OCI-LY7 (cell line): Measurements from ENCODE around the gene EXT2. TPM values are rescaled to one million over a fixed set of nuclear protein-coding genes. Genes with fewer than 3 reads are reported as not detected.

ENCODE experiments used
- BruUV-seq: library from RNA; stranded (reverse); fragments of 400-500 nt; replicated peaks from 2 replicates; lab custom pipeline; 2021; lab: Mats Ljungman, UMichigan
- CTCF ChIA-PET: fragments of 300-600 bp; sonication (Branson Sonifier 250); formaldehyde crosslinking; loops from one replicate; lab custom pipeline; 2022; ENCODE audit warnings: antibody characterized with exemption; ENCODE audit not compliant: unreplicated experiment; lab: Charles Lee
- POLR2A ChIA-PET: fragments of 300-600 bp; sonication (Branson Sonifier 250); formaldehyde crosslinking; loops from one replicate; lab custom pipeline; 2022; ENCODE audit warnings: antibody characterized with exemption; lab: Charles Lee
- DNase-seq: peaks from one replicate; pipeline ENCODE4 v3.0.0-alpha.2; 2015; ENCODE audit warnings: low spot score
- H2AFZ ChIP-seq: fragments of 200-600 bp; sonication (generic), shearing (Covaris generic); 2 replicates; pipeline ENCODE4 v1.6.1; 2014; ENCODE audit warnings: mild to moderate bottlenecking, antibody characterized with exemption, low read length, moderate library complexity
- H3K27ac ChIP-seq: fragments of 200-600 bp; sonication (generic); 2 replicates; pipeline ENCODE4 v1.5.1; 2014; ENCODE audit warnings: mixed run types, low read depth, mild to moderate bottlenecking, moderate library complexity, low read length, inconsistent platforms; ENCODE audit not compliant: poor library complexity, severe bottlenecking
- H3K36me3 ChIP-seq: fragments of 200-600 bp; sonication (generic); 2 replicates; pipeline ENCODE4 v1.6.1; 2014; ENCODE audit warnings: mild to moderate bottlenecking, antibody characterized with exemption, low read length, moderate library complexity, mixed read lengths; ENCODE audit not compliant: insufficient read depth
- H3K4me1 ChIP-seq: fragments of 200-600 bp; sonication (generic); 2 replicates; pipeline ENCODE4 v1.5.1; 2014; ENCODE audit warnings: mild to moderate bottlenecking, low read length; ENCODE audit not compliant: insufficient read depth, poor library complexity, severe bottlenecking
- H3K4me2 ChIP-seq: fragments of 200-600 bp; sonication (generic); 2 replicates; pipeline ENCODE4 v1.6.1; 2014; ENCODE audit warnings: mild to moderate bottlenecking, low read length
- H3K4me3 ChIP-seq: fragments of 200-600 bp; sonication (generic); 2 replicates; pipeline ENCODE4 v1.5.1; 2014; ENCODE audit warnings: mild to moderate bottlenecking, low read depth, low read length; ENCODE audit not compliant: poor library complexity, severe bottlenecking
- H3K79me2 ChIP-seq: fragments of 200-600 bp; sonication (generic); 2 replicates; pipeline ENCODE4 v1.6.1; 2016; ENCODE audit warnings: low read depth, mild to moderate bottlenecking, low read length, moderate library complexity, mixed read lengths; ENCODE audit not compliant: insufficient read depth
- H3K9me2 ChIP-seq: fragments of 200-600 bp; sonication (generic); 2 replicates; pipeline ENCODE4 v1.6.1; 2016; ENCODE audit warnings: mild to moderate bottlenecking, low read length, mixed read lengths; ENCODE audit not compliant: insufficient read depth
- H3K9me3 ChIP-seq: fragments of 200-600 bp; sonication (generic); 2 replicates; pipeline ENCODE4 v1.6.1; 2014; ENCODE audit warnings: mild to moderate bottlenecking, mixed run types, low read length, mixed read lengths
- H4K20me1 ChIP-seq: fragments of 200-600 bp; sonication (generic); 2 replicates; pipeline ENCODE4 v1.6.1; 2014; ENCODE audit warnings: mild to moderate bottlenecking, antibody characterized with exemption, low read length, moderate library complexity, mixed read lengths; ENCODE audit not compliant: insufficient read depth
- CTCF ChIP-seq: fragments of 200-600 bp; sonication (generic); conservative IDR thresholded peaks from 2 replicates; pipeline ENCODE4 v1.5.1; 2014; ENCODE audit warnings: mild to moderate bottlenecking, antibody characterized with exemption, low read length, moderate library complexity, mixed read lengths
- EZH2phosphoT487 ChIP-seq: fragments of 200-600 bp; sonication (generic); IDR thresholded peaks from 2 replicates; pipeline ENCODE4 v1.6.1; 2018; ENCODE audit warnings: low read depth, borderline replicate concordance, mild to moderate bottlenecking, mixed run types, antibody characterized with exemption, low read length, moderate library complexity, mixed read lengths
- intact Hi-C: fragments of 100-400 bp; cut with micrococcal nuclease; formaldehyde crosslinking; loops from one replicate; pipeline ENCODE4 v1.10.0; 2022; ENCODE audit not compliant: unreplicated experiment
- total RNA-seq, 2 experiments: library from RNA; depleted of rRNA in 1 of 2; stranded (reverse); fragments of >200 nt in 1 of 2; shearing (Covaris generic) in 1 of 2; gene quantifications; 2 replicates each; pipeline ENCODE4 v1.2.3, GENCODE V29; 2014 to 2022

The EXT2 gene
- total RNA-seq, 2 experiments from 2014 or later, result 22.3 to 31.8 TPM

DNA sequence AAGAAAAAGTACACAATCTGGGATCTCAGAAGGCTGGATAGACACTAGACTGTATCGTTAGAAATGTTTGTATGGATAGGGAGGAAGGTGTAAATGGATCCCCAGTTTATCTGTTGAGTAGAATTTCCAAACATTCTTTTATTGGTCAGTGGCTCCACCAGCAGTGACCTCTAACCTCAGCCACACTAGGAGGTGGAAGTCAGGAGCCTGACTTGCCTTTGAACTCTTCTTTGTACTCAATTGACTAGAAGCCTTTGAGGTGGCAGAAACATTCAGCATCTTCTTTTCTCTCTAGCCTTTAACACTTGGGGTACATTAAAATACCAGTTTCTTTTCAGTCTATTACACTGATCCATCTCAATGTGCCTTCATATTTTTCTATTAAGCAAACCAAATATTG lies 39.1 kb downstream of the EXT2 start:
- Histone ChIP-seq H4K20me1 (no peaks in the 10 kb centered on the region), H3K4me1 (no peaks in the 10 kb centered on the region), H3K4me3 (no peak overlapping the region), H3K9me2 (no peaks in the 10 kb centered on the region), H3K4me2 (no peak overlapping the region), H3K27ac (no peak overlapping the region), H3K79me2 (no peaks in the 10 kb centered on the region), H2AFZ (no peak overlapping the region), H3K36me3 (peaks cover 15% of the 10 kb centered on the region; the same call in 1 of the 2 replicates), H3K9me3 (no peaks in the 10 kb centered on the region)
- TF ChIP-seq CTCF (no peak), EZH2phosphoT487 (no peak)
- intact Hi-C loops, result loop anchor here (1.0 kb wide), 1 partner anchor 8 kb away; no protein-coding TSS in a partner anchor
- CTCF ChIA-PET, result no interaction called here
- no TSS peak for BruUV-seq
- POLR2A ChIA-PET, result interaction anchor here (1.2 kb wide), 1 partner anchor 74 kb away, joined by 3 read pairs; no protein-coding TSS in a partner anchor
- no peak for DNase-seq

- no TSS peak for BruUV-seq
- H3K9me2 ChIP-seq, result no peaks in the 10 kb centered on the region
- no peaks in the 10 kb centered on the region for H3K9me3 ChIP-seq
- no peaks in the 10 kb centered on the region for H4K20me1 ChIP-seq
- no peaks in the 10 kb centered on the region for H3K4me1 ChIP-seq
- intact Hi-C loops, result no loop called here
- H2AFZ ChIP-seq, result no peak overlapping the region
- H3K4me3 ChIP-seq, result no peak overlapping the region
- H3K4me2 ChIP-seq, result no peak overlapping the region
- ChIA-PET POLR2A (interaction anchor here (0.6 to 1.5 kb wide), 3 partner anchors 27 to 306 kb away, joined by 3 to 5 read pairs (median 3); no protein-coding TSS in a partner anchor), CTCF (no interaction called here)
- H3K36me3 ChIP-seq, result peaks cover 2% of the 10 kb centered on the region; the same call in 1 of the 2 replicates
- no peak for TF ChIP-seq CTCF
- TF ChIP-seq EZH2phosphoT487, result no peak
- H3K27ac ChIP-seq, result no peak overlapping the region
- no peaks in the 10 kb centered on the region for H3K79me2 ChIP-seq
- DNase-seq, result no peak
Observed at GRCh38 chr11:44136176-44136945, 40.9 kb downstream of the EXT2 start.

- H2AFZ ChIP-seq, result no peak overlapping the region
- no peak overlapping the region for H3K27ac ChIP-seq
- H3K4me2 ChIP-seq, result no peak overlapping the region
- CTCF ChIA-PET, result no interaction called here
- DNase-seq, result no peak
- H3K79me2 ChIP-seq, result no peaks in the 10 kb centered on the region
- no peaks in the 10 kb centered on the region for H3K4me1 ChIP-seq
- POLR2A ChIA-PET, result interaction anchor here (0.6 kb wide), 1 partner anchor 307 kb away, joined by 3 read pairs; no protein-coding TSS in a partner anchor
- intact Hi-C loops, result no loop called here
- H3K36me3 ChIP-seq, result no peaks in the 10 kb centered on the region
- no TSS peak for BruUV-seq
- no peak overlapping the region for H3K4me3 ChIP-seq
- TF ChIP-seq CTCF, result no peak
- TF ChIP-seq EZH2phosphoT487, result no peak
- no peaks in the 10 kb centered on the region for H3K9me2 ChIP-seq
- H3K9me3 ChIP-seq, result no peaks in the 10 kb centered on the region
- no peaks in the 10 kb centered on the region for H4K20me1 ChIP-seq
Observed at GRCh38 chr11:44137057-44137456, 41.6 kb downstream of the EXT2 start.
